Activated naive CD4-positive, alpha-beta T cell treated with anti-CD3 and anti-CD28 coated beads, Interleukin-2, amount 10 ng/mL, durations not matched to agents 7 days and 5 days (primary cell): ENCODE results near the gene SMLR1.

Experiments
- CTCF ChIA-PET: fragments of 350-600 bp; sonication (Branson Sonifier 250); formaldehyde crosslinking; loops from one replicate; lab custom pipeline; 2021; ENCODE audit warnings: antibody characterized with exemption; lab: Charles Lee
- DNase-seq: peaks from one replicate; pipeline ENCODE4 v3.0.0-alpha.2; 2020
- H3K27ac Mint-ChIP-seq: one replicate; pipeline ENCODE4 v1.8.0; 2021; ENCODE audit warnings: mild to moderate bottlenecking, moderate library complexity, mixed read lengths
- H3K27me3 Mint-ChIP-seq: one replicate; pipeline ENCODE4 v1.8.0; 2021; ENCODE audit warnings: mild to moderate bottlenecking, mixed read lengths
- H3K36me3 Mint-ChIP-seq: one replicate; pipeline ENCODE4 v1.8.0; 2021; ENCODE audit warnings: mixed read lengths
- H3K4me1 Mint-ChIP-seq: one replicate; pipeline ENCODE4 v1.8.0; 2021; ENCODE audit warnings: mixed read lengths
- H3K4me3 Mint-ChIP-seq: one replicate; pipeline ENCODE4 v1.8.0; 2021; ENCODE audit warnings: mild to moderate bottlenecking, moderate library complexity, mixed read lengths
- H3K9me3 Mint-ChIP-seq: one replicate; pipeline ENCODE4 v1.8.0; 2021; ENCODE audit warnings: mixed read lengths

The SMLR1 gene

DNA sequence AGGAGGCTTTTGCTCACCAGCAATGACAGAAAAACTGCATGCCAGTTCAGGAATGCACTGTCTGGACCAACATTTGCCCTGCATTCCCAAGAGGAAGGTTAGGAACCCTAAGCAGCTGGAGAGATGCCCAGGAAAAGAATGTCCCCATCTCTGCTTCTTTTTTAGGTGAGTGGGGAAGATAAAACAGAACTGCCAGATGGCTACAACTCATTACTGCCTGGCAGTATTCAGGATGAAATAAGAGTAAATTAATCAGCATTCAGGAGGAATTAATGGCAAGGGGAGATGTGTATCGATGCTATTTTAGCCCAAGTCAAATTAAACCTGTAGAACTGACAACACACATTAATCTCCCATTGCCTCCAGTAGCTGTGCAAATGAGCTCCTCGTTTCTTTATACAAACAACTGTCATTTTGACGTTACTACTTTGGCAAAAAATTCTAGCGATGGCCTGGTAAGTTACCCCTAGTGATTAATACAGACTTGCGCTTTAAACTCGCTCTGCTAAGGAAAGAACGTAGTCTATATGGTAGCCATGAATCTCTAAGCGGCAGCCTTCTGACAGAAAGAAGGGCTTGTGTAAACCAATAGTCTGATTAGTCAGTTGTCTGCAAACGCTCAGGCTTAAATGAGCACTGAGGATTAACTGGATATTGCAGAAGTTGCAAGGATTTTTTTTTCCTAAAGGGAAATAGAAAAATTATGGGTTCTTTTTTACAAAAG, 16.7 kb upstream of the SMLR1 start:
- no peaks in the 10 kb centered on the region for H3K36me3 Mint-ChIP-seq
- H3K4me3 Mint-ChIP-seq = no peak overlapping the region
- H3K27ac Mint-ChIP-seq = no peak overlapping the region
- CTCF ChIA-PET = no interaction called here
- H3K9me3 Mint-ChIP-seq = no peaks in the 10 kb centered on the region
- H3K4me1 Mint-ChIP-seq = no peaks in the 10 kb centered on the region
- no peak for DNase-seq
- H3K27me3 Mint-ChIP-seq = peaks cover 5% of the 10 kb centered on the region

DNA sequence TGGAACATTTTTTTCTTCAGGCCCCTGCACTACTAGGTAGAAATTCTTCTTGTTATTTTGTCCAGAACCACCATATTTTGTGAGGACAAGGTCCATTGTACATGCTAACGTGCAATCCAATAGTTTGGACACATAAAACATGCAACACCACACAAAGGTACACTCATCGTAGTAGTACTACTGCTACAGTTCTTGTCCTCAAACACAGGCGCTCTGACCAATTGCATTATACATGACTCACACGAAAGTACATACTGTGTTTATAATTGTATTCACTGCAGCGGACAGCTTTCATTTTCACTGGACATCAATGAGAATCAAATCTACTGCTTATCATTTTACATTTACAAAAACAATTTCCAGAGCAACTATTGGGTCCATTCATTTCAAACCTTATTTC, 15.3 kb upstream of the SMLR1 start:
- CTCF ChIA-PET = no interaction called here
- Mint-ChIP-seq H3K36me3 (no peaks in the 10 kb centered on the region), H3K27ac (no peak overlapping the region), H3K9me3 (no peaks in the 10 kb centered on the region), H3K4me3 (no peak overlapping the region), H3K4me1 (no peaks in the 10 kb centered on the region), H3K27me3 (no peaks in the 10 kb centered on the region)
- DNase-seq = no peak

DNA sequence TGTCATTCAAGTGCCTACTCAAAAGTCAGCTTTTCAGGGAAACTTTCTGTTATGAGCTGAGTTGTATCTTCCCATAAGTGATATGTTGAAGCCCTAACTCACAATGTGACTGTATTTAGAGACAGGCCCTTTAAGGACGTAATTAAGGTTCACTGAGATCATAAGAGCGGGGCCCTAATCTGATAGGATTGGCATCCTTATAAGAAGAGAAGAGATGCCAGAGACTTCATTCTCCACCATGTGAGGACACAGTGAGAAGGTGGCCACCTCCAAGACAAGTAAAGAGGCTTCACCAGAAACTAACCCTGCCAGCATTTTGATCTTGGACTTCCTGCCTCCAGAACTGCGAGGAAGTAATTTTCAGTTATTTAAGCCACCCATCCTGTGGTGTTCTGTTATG, 12.7 kb upstream of the SMLR1 start:
- CTCF ChIA-PET = no interaction called here
- no peak overlapping the region for H3K4me3 Mint-ChIP-seq
- H3K36me3 Mint-ChIP-seq = no peaks in the 10 kb centered on the region
- peaks cover 6% of the 10 kb centered on the region for H3K4me1 Mint-ChIP-seq
- DNase-seq = no peak
- no peak overlapping the region for H3K27ac Mint-ChIP-seq
- H3K27me3 Mint-ChIP-seq = no peaks in the 10 kb centered on the region
- no peaks in the 10 kb centered on the region for H3K9me3 Mint-ChIP-seq

DNA sequence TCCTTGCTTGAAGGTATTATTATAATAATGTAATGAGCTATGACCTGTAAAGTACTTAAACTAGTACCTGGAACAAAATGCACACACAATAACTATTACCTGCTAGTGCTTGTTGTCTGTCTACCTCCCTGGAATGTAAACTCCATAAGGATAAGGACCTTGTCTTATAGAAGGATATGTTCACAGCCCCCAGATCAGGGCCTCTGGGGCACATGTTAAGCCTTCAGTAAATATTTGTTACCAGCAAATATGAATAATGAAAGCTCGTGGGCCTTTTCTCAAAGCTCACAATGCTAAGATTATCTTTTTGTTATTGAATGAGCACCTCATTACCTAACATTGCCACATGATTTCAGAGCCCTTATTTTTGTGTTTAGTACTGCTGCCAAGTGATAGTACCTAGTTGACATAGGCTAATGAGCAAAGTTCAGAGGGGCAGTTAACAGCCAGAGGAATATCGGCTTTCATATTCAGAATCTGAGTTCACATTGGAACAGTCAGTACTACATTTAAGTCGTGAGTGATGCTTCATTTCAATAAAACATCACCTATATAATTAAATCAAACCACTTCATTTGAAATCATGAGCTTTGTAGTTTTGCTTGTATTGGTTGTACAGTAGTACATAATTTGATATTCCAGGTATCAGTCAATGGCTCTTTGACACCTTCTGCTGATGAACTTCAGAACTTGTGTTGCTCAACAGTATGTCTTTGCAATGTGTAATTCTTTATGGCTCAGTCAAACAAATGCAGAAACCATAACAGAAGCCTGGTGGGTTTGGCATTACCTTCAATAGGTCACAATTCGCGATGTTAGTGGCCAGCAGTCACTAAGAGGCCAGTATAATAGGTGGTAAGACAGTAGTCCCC, 11.8 kb upstream of the SMLR1 start:
- Mint-ChIP-seq H3K4me3 (no peak overlapping the region), H3K36me3 (no peaks in the 10 kb centered on the region), H3K27me3 (no peaks in the 10 kb centered on the region), H3K27ac (no peak overlapping the region), H3K4me1 (peaks cover 6% of the 10 kb centered on the region), H3K9me3 (no peaks in the 10 kb centered on the region)
- DNase-seq = no peak
- CTCF ChIA-PET = no interaction called here

DNA sequence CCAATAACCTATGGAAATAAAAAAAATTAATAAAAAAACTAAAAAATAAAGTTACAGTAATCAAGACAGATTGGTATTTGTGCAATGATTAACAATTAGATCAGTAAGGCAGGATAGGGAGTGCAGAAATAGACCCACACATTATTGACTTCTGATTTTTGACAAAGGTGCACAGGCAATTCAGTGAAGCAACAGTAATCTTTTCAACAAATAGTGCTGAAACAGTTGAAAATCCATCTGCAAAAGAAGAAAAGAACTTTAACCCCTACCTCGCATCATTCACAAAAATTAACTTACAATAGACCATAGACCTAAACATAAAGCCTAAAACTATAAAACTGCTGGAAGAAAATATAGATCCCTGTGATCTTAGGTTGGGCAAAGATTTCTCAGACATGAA, 4.5 kb upstream of the SMLR1 start:
- DNase-seq = no peak
- H3K4me3 Mint-ChIP-seq = no peak overlapping the region
- no peaks in the 10 kb centered on the region for H3K27me3 Mint-ChIP-seq
- H3K36me3 Mint-ChIP-seq = no peaks in the 10 kb centered on the region
- H3K27ac Mint-ChIP-seq = no peak overlapping the region
- no peaks in the 10 kb centered on the region for H3K9me3 Mint-ChIP-seq
- CTCF ChIA-PET = no interaction called here
- H3K4me1 Mint-ChIP-seq = peaks cover 22% of the 10 kb centered on the region

DNA sequence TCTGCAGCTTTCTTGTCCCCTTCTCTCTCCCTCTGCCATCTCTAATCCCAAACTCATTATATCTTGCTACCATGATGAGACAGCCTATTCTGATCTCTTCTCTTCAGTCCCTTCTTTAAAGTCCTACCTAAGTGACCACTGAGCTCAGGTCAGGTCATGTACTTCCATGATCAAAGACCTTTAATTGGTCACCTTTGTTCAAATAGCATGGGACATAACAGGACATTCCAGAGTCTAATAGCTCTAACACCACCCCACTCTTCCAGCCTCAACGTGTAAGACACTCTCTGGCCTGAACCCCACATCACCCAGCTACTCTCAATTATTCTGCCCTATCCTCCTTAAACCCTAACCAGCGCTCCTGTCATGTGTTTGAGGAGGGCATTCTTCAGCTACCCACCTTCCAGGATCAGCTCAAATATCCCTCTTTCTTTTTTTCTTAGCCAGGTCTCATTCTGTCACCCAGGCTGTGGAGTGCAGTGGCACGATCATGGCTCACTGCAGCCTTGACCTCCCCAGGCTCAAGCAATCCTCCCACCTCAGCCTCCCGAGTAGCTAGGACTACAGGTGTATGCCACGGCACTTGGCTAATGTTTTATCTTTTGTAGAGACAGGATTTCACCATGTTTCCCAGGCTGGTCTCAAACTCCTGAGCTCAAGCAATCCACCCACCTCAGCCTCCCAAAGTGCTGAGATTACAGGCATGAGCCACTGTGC, 2.1 kb upstream of the SMLR1 start:
- H3K4me1 Mint-ChIP-seq = peaks cover 16% of the 10 kb centered on the region
- no peak for DNase-seq
- no peaks in the 10 kb centered on the region for H3K36me3 Mint-ChIP-seq
- CTCF ChIA-PET = interaction anchor here (1.5 kb wide), 1 partner anchor 127 kb away, joined by 4 read pairs; no protein-coding TSS in a partner anchor
- no peaks in the 10 kb centered on the region for H3K27me3 Mint-ChIP-seq
- H3K27ac Mint-ChIP-seq = peak overlapping the region; percentile 20
- H3K9me3 Mint-ChIP-seq = no peaks in the 10 kb centered on the region
- H3K4me3 Mint-ChIP-seq = no peak overlapping the region

DNA sequence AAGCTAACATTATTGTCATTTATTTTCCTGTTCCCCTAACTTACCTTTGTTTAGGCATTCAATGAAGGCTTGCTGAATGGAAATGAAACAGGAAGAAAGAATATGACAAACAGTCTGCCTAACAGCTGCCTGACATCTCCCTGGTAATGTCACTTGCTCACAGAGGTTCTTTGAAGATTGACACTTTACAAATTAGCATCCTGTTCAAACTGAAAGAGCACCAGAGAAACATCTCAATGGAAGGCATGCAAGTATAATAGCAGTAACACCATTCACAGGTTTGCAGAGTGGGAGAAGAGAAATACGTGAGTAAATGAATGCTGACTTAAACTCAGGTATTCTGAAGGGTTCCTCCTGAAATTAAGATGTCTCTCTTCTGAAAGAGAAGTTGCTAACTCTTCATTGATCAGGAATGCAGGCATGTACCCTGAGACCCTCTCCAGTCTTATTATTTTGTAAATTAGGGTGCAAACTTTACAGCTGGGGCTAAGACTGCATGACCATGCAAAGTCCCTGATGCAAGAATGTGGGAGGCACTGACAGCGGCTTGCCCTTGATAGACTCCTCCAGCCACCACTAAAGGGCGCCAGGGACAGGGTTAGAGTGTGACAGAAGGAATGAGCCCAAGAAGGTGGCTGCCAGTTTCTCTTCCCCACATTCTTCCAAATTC, 1.3 kb upstream of the SMLR1 start:
- Mint-ChIP-seq H3K27me3 (no peaks in the 10 kb centered on the region), H3K9me3 (no peaks in the 10 kb centered on the region), H3K4me1 (peaks cover 16% of the 10 kb centered on the region), H3K36me3 (no peaks in the 10 kb centered on the region), H3K27ac (peak overlapping the region; percentile 42), H3K4me3 (no peak overlapping the region)
- CTCF ChIA-PET = no interaction called here
- no peak for DNase-seq

DNA sequence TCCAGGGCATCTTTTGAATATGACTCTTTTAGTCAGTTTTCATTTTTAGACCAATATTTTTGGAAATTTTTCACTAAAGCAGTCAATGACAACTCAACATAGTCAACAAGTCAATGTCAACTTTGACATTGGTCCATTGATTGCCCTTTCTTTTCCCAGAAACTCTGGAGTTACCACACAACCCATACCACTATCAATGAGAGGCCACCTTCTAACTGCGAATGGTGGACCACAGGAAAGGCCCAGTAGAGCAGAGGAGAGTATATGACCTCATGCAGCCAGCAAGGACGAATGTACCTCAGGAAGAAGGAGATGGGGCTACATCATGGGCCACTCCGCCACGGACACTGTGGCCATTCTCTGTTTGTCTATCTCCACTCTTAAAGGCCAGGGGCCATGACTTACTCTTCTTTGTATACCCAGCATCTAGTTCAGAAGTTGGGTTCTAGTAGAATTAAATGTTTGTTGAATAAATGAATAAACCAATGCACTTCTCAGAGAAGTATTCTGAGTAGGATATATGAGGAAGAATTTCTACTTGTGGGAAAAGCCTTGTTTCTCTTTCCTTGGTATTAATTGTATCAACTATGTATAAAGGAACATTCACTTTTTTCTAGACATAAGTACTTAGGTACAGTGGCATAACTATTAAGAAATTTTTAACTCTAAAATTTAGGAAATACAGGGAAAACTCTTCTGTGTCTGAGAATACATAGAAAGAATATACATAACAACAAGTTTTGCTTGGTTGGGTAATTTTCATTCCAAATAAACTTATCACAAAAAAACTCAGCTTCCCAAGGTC, 562 bp upstream of the SMLR1 start:
- Mint-ChIP-seq H3K36me3 (no peaks in the 10 kb centered on the region), H3K4me3 (no peak overlapping the region), H3K27me3 (no peaks in the 10 kb centered on the region), H3K4me1 (peaks cover 16% of the 10 kb centered on the region), H3K9me3 (no peaks in the 10 kb centered on the region), H3K27ac (no peak overlapping the region)
- DNase-seq = no peak
- CTCF ChIA-PET = interaction anchor here (1.0 kb wide), 1 partner anchor 10 kb away, joined by 4 read pairs; no protein-coding TSS in a partner anchor

DNA sequence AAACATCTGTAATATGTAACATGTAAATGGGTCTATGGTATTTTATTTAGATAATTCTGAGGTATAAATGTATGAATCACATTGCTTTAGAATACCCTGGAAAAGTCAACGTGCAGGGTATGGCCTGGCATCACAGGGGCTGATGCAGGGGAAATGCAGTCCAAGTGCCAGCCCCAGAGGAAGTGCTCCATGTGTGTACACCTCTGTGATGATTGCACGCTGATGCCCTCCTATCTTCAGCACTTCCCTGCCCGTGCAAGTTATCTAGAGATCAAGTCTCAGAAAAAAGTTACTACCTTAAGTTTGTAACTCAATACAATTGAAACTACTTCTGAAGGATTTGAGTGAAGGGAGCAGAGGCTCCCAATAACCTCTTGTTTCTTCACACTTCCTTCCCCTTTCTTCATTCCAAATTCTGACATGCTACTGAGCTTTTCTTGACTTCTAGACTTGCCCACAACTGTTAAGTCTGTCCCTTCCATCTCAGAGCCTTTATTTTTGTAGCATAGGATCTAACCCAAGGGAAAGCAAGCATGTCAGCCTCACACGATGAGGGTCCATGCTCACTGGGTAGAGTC, 2.2 kb downstream of the SMLR1 start:
- no peaks in the 10 kb centered on the region for H3K36me3 Mint-ChIP-seq
- no peaks in the 10 kb centered on the region for H3K27me3 Mint-ChIP-seq
- CTCF ChIA-PET = no interaction called here
- no peak overlapping the region for H3K4me3 Mint-ChIP-seq
- peaks cover 16% of the 10 kb centered on the region for H3K4me1 Mint-ChIP-seq
- DNase-seq = no peak
- H3K27ac Mint-ChIP-seq = no peak overlapping the region
- H3K9me3 Mint-ChIP-seq = no peaks in the 10 kb centered on the region

DNA sequence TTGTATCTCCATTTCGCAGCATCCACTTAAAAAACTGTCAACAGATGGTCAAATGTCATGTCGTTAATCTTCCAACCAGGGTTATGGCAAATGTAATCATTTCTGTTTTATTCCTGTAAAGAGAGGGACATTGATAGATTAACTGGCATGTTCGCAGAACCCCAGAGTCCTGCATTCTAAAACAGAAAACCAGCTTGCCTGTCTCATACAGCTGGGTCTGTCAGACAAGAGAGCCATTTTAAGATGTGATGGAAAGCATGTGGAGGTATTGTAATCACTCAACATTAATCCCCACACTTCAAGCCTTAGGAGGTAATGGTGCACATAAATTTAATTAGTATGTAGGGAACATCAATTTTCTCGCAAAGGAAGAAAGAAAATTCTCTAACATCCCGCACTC, 4.4 kb downstream of the SMLR1 start:
- Mint-ChIP-seq H3K4me1 (no peaks in the 10 kb centered on the region), H3K27ac (no peak overlapping the region), H3K27me3 (no peaks in the 10 kb centered on the region), H3K9me3 (no peaks in the 10 kb centered on the region), H3K36me3 (no peaks in the 10 kb centered on the region), H3K4me3 (no peak overlapping the region)
- no peak for DNase-seq
- CTCF ChIA-PET = no interaction called here

DNA sequence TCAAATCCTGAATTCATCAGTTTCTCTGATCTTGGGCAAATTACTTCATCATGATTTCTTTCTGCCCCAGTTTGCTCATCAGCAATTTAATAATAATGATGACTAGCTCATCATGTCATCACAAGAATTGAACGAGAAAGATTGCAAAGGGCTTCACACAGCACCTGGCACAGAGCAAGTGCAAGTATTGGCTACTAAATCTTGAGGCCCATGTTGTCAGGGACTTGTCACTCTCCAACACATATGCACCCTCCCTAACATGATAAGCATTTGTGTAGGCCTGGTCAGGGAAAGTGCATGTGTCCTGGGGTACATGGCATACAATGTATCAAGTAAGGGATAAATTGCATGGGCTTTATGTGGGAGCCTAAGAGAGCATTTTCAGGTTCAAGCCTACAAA, 6.4 kb downstream of the SMLR1 start:
- Mint-ChIP-seq H3K4me3 (no peak overlapping the region), H3K36me3 (no peaks in the 10 kb centered on the region), H3K4me1 (no peaks in the 10 kb centered on the region), H3K9me3 (no peaks in the 10 kb centered on the region), H3K27ac (no peak overlapping the region), H3K27me3 (no peaks in the 10 kb centered on the region)
- no peak for DNase-seq
- CTCF ChIA-PET = no interaction called here

DNA sequence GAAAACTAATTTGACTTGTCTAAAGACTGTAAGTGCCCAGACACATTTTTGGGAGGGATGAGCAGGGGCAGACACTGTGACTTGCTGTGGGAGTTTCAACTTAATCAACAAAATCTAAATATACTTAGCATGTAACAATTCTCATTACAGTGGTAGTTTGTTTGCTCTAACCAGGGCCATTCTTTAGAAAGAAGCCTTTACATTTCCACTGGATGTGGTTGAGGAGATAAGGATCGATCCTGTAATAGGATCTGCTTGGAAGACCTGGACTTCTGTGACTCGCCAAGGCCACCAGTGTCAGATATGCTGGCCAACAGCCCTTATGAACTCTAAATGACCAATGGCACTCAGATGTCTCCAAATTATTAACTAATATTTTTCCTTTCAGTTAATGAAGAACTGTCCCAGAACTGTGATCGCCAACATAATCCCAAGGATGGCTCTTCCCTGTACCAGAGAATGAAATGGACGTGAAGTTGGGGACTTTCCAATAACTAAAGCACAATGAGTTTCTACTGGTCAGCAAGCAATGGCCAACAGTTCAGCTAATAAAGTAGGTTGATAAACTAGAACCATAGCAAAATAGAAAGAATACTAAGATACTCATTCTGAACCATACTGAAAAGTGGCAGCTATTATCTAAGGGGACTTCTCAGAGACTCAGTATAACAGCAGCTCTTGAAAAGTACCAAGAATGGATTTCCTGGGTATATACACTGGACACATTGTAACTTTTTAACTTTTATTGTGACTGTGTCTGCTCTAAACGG, 7.5 kb downstream of the SMLR1 start:
- Mint-ChIP-seq H3K27me3 (no peaks in the 10 kb centered on the region), H3K9me3 (no peaks in the 10 kb centered on the region), H3K4me1 (no peaks in the 10 kb centered on the region), H3K27ac (no peak overlapping the region), H3K36me3 (no peaks in the 10 kb centered on the region), H3K4me3 (no peak overlapping the region)
- DNase-seq = no peak
- CTCF ChIA-PET = interaction anchor here (0.6 kb wide), 1 partner anchor 38 kb away, joined by 3 read pairs; no protein-coding TSS in a partner anchor
